Effector CD8-positive, alpha-beta T cell (primary cell): ENCODE results near the gene MC1R.
"Not testable (repeated sequence)": the region's sequence is repeated elsewhere in the genome, so short reads cannot be mapped to it uniquely, and the experiment has no call there.

ENCODE experiments used
- DNase-seq: peaks from one replicate; lab custom pipeline; 2025; lab: John Stamatoyannopoulos, UW
- total RNA-seq, 4 experiments: gene quantifications; one replicate each; lab custom pipeline; 2026; lab: John Stamatoyannopoulos, UW

MC1R gene
- total RNA-seq = 6.4 to 14.9 (median 7.1) reads per million in 4 experiments

- peak; percentile 15 for DNase-seq
These were observed at the start of gene MC1R for GRCh38 chr16:89918453-89919347. MC1R (plus strand) TSS chr16:89918862; CDS start chr16:89919259, 397 bp downstream.

- no peak for DNase-seq
These were observed 48.8 kb upstream of the MC1R start for GRCh38 chr16:89869911-89870310.

- DNase-seq = no peak
These were observed 48.2 kb upstream of the MC1R start for GRCh38 chr16:89870440-89870839.

DNA sequence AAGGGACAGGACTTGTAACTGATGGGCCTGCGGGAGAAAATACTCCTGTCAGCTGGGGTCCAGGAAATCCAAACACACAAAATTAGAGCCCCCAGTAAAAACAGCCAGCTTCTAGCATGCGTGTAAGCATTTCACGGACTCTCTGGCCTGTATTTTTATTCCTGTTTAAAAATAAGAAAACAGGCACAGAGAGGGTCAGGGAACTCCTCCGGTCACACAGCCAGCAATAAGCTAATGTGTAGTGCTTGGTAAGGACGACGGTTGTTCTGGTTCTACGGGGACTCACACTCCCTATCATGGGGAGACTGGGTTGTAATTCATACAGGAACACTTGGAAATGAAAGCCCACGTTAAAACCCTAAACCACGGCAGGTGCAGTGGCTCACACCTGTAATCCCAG is 46.8 kb upstream of the MC1R start:
- DNase-seq = no peak

DNA sequence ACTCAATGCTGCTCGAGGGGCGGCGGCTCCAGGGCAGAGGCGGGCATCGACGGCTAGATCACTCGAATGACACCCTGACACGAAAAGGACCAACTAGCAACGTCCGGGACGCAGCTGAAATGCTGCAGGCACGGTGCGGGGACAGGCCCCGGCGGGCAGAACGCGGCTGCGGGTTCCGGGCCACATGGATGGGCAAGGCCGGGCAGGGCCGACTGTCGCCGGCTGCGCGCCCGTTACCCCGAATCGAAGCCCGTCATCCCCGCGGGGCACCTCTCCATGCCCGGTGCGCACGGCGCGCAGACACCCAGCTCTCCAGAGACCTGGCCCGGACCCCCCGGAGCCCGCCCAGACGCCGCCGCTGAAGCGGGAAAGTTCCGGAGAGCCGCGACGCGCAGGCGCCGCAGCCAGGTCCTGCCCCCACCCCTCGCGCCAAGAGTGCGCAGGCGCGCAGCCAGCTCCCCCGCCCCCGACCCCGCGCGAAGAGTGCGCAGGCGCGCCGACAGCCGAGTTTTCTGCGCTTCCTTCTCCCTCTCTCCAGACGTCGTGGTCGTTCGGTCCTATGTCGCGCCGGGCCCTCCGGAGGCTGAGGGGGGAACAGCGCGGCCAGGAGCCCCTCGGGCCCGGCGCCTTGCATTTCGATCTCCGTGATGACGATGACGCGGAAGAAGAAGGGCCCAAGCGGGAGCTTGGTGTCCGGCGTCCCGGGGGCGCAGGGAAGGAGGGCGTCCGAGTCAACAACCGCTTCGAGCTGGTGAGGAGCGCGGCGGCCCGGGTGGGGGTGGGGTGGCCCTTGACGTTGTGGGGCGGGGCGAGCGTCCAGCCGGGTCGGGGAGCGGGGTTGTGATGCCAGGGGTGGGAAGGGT is 45.3 kb upstream of the MC1R start, which contains the start of gene TCF25:
Gene TCF25 (plus strand): TSS at position 484 of the 863 bp plus-strand sequence. CDS start 76 bp downstream, at position 560.
- peak; percentile 84 for DNase-seq

DNA sequence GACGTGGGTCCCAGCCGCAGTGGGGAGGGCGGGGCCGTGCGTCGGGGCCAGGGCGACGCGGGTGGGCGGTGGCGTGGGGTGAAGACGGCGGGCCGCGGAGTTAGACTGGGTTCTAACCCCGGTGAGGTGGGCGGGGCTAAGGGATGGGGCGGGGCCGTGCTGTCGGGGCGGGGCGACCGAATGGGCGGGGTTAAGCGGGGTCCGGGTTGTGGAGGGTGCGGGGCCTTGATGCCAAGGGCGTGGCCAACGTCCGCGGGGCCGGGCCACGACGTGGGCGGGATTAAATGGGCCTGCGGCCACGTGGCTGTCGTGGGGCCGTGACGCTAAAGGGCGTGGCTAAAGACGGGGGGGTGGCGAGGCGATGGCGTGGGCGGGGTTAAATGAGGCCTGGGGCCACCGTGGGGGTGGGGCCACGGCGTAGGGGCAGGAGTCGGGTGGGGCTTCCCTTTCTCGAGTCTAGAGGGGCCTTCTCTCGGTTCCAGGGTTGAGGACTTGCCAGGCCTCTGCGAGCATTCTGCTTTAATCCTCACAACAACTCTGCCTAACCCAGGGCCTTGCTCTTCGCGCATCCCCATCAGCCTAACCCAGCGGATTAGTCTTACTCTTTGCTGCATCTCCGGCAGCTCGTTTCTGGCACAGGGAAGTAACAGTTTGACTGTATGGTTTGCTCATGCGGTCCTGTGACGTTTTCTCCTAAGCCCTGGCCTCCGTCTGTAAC is 44.5 kb upstream of the MC1R start:
- peak; percentile 91 for DNase-seq

- not testable (repeated sequence) for DNase-seq
These were observed 39.5 kb upstream of the MC1R start for GRCh38 chr16:89879123-89879522.

GRCh38 chr16:89880477-89881367 is 37.9 kb upstream of the MC1R start:
- DNase-seq = no peak

DNA sequence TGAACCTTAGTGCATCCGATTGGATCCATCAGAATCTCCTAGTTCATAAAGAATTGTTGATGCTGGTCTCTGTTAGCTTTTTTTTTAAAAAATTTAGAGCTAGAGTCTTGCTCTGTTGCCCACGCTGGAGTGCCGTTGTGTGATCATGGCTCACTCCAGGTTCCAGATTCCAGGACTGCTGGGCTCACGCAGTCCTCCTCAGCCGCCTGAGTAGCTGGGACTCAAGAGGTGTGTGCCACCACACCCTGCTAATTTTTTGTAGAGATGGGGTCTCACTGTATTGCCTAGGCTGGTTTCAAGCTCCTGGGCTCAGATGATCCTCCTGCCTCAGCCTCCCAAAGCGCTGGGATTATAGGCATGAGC is 37.3 kb upstream of the MC1R start:
- DNase-seq = no peak

DNA sequence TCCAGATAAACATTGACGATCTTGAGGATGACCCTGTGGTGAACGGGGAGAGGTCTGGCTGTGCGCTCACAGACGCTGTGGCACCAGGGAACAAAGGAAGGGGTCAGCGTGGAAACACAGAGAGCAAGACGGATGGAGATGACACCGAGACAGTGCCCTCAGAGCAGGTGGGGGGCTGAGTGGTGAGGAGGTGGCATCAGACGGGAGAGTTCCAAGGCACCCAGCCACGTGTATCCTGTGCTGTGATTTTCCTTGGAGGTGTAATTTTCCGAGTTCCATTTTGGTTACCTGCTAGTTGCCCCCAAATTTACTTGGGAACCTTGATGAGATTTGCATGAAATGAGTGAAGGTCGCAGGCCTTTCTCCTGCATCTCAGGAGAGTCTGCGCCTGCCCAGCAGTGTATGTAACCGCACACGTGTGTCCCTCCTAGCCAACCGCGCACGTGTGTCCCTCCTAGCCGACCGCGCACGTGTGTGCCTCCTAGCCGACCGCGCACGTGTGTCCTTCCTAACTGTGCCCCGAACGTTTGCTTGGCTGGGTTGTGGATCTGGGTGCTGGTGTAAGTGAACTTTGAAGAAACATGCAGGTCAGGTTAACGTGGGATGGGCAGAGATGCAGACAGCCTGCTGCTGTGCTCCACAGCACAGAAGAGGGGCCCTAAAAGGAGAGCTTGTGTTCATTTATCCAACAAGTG is 35.2 kb upstream of the MC1R start:
- DNase-seq = no peak

GRCh38 chr16:89884041-89884421 is 34.6 kb upstream of the MC1R start:
- DNase-seq = no peak

GRCh38 chr16:89887243-89887642 is 31.4 kb upstream of the MC1R start:
- DNase-seq = no peak

DNA sequence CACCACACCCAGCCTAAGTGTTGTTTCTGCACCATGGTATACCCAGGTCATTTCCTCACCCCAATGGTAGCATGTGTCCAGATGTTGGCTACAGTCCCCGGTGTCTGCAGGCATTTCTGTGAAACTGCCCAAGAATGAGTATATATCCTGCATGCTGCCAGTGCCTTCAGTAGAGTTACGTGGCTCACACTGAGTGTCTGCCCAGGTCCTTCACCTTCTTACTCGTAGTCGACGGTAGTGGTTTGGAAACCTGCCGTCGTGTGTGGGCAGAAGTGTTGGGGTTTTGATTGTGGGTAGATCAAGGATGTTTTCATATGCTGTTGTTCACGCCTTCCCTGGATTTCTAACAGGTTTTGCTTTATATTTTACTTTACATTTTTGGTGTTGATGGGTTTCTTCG is 28.5 kb upstream of the MC1R start:
- no peak for DNase-seq

GRCh38 chr16:89890886-89891657 is 27.6 kb upstream of the MC1R start:
- no peak for DNase-seq

DNA sequence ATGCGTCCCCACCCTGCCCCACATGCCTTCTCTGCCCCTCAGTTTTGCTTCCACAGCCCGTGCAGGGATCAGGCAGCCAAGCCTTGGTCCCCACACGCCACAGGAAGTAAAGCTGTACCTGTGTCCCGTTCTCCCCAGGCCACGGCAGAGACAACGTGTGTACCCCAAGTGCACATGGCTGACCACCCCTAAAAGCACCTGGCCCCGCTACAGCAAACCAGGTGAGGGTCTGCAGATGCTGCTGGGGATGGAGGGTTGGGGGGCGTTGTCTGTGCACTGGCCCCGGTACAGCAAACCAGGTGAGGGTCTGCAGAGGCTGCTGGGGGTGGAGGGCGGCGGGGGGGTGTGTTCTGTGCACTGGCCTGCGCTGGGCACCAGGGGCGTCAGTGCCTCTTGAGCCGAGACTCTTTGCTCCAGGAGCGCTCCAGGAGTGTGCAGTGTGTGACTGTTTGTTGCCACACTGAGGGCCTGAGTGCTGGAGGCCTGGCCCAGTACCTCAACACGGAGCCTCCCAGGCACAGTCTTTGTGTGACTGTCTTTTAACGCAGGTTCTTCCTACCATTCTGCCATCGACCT is 26.5 kb upstream of the MC1R start:
- DNase-seq = no peak

- no peak for DNase-seq
These were observed 26.0 kb upstream of the MC1R start for GRCh38 chr16:89892635-89893034.

- no peak for DNase-seq
These were observed 24.8 kb upstream of the MC1R start for GRCh38 chr16:89893642-89894548.
